Parathyroid adenoma (tissue), 2 donors: ENCODE data around the gene BTF3.

ENCODE experiments used
- H2AFZ ChIP-seq: fragments of 300-600 bp; sonication (generic); one replicate; pipeline ENCODE4 v1.7.0; 2017; ENCODE audit warnings: antibody characterized with exemption, mild to moderate bottlenecking
- H3K27ac ChIP-seq: fragments of 300-600 bp; sonication (generic); one replicate; pipeline ENCODE4 v1.7.0; 2017
- H3K27me3 ChIP-seq: fragments of 300-600 bp; sonication (generic); one replicate; pipeline ENCODE4 v1.7.0; 2017; ENCODE audit warnings: low read length; ENCODE audit not compliant: control insufficient read depth, insufficient read depth
- H3K36me3 ChIP-seq: fragments of 300-600 bp; sonication (generic); one replicate; pipeline ENCODE4 v1.7.0; 2017; ENCODE audit warnings: low read length; ENCODE audit not compliant: control insufficient read depth, insufficient read depth
- H3K4me1 ChIP-seq: fragments of 300-600 bp; sonication (generic); one replicate; pipeline ENCODE4 v1.7.0; 2017; ENCODE audit warnings: control low read depth
- H3K4me2 ChIP-seq: fragments of 300-600 bp; sonication (generic); one replicate; pipeline ENCODE4 v1.7.0; 2017; ENCODE audit warnings: low read length
- H3K4me3 ChIP-seq: fragments of 300-600 bp; sonication (generic); one replicate; pipeline ENCODE4 v1.7.0; 2017; ENCODE audit warnings: low read depth, low read length
- H3K79me2 ChIP-seq: fragments of 300-600 bp; sonication (generic); one replicate; pipeline ENCODE4 v1.7.0; 2017; ENCODE audit warnings: control low read depth
- H3K9ac ChIP-seq: fragments of 300-600 bp; sonication (generic); one replicate; pipeline ENCODE4 v1.7.0; 2017; ENCODE audit warnings: mild to moderate bottlenecking
- H3K9me3 ChIP-seq: fragments of 300-600 bp; sonication (generic); one replicate; pipeline ENCODE4 v1.7.0; 2017; ENCODE audit warnings: low read length; ENCODE audit not compliant: control insufficient read depth
- TF ChIP-seq, protein P1 (sequence below): fragments of 300-600 bp; sonication (generic); IDR thresholded peaks from one replicate; pipeline ENCODE4 v1.7.0; 2017; ENCODE audit warnings: antibody characterized with exemption, mild to moderate bottlenecking
- donor health status: primary hyperparathyroidism.

The BTF3 gene

DNA sequence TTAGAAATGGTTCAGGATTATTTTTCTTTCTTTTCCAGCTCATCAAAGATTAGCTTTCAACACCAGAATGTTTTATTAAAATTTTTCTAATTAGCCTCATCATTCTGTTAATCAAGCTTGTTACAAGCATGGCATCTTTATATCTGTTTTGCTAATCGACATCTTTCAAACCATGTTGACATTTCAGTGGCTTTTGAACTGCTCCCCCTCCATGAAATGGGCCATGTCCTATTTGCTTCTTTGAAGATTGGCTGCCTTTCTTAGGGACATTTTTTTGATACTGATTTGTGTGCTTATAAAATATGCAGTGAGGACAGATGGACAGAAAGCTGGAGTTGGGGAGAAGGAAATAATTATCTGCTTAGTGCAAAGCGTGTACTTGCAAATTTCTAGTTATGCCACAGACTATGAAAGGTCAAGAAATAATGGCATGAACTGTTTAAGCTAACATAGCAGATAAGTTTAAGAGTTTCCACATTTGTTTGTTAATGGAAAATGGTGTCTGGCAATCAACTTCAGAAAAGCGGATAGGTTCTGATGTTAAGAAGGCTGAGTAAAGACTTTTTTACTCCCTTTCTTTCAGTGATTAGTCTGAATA is 27.5 kb downstream of the BTF3 start:
- H2AFZ ChIP-seq: no peak overlapping the region
- H3K27me3 ChIP-seq: no peaks in the 10 kb centered on the region
- no peak overlapping the region for H3K4me2 ChIP-seq
- H3K4me3 ChIP-seq: no peak overlapping the region
- no peaks in the 10 kb centered on the region for H3K79me2 ChIP-seq
- H3K9me3 ChIP-seq: no peaks in the 10 kb centered on the region
- no peaks in the 10 kb centered on the region for H3K4me1 ChIP-seq
- TF ChIP-seq, protein P1, sequence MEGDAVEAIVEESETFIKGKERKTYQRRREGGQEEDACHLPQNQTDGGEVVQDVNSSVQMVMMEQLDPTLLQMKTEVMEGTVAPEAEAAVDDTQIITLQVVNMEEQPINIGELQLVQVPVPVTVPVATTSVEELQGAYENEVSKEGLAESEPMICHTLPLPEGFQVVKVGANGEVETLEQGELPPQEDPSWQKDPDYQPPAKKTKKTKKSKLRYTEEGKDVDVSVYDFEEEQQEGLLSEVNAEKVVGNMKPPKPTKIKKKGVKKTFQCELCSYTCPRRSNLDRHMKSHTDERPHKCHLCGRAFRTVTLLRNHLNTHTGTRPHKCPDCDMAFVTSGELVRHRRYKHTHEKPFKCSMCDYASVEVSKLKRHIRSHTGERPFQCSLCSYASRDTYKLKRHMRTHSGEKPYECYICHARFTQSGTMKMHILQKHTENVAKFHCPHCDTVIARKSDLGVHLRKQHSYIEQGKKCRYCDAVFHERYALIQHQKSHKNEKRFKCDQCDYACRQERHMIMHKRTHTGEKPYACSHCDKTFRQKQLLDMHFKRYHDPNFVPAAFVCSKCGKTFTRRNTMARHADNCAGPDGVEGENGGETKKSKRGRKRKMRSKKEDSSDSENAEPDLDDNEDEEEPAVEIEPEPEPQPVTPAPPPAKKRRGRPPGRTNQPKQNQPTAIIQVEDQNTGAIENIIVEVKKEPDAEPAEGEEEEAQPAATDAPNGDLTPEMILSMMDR: no peak
- H3K27ac ChIP-seq: no peak overlapping the region
- H3K9ac ChIP-seq: no peak overlapping the region
- no peaks in the 10 kb centered on the region for H3K36me3 ChIP-seq

DNA sequence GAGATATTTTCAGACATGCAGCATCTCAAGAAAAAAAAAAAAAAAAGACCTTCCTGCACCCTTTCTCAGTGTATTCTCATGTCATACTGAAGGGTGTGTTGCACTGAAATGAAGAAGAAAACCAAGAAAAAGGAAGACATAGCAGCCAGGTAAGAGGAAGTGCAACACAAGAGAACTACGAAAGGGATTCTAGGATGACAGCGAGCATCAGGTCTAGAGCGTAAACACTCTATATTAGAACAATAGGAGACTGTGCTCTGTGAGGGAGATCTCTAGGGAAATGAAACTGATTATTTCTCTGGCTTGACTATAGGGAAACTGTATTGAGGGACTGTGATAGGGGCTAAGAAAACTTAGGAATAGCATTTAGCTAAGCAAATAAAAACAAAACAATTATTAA is 30.0 kb downstream of the BTF3 start:
- Histone ChIP-seq H3K4me2 (no peak overlapping the region), H3K27ac (no peak overlapping the region), H3K79me2 (no peaks in the 10 kb centered on the region), H3K4me1 (no peaks in the 10 kb centered on the region), H3K9me3 (no peaks in the 10 kb centered on the region), H2AFZ (no peak overlapping the region), H3K27me3 (no peaks in the 10 kb centered on the region), H3K9ac (no peak overlapping the region), H3K36me3 (no peaks in the 10 kb centered on the region), H3K4me3 (no peak overlapping the region)
- TF ChIP-seq, protein P1: no peak

DNA sequence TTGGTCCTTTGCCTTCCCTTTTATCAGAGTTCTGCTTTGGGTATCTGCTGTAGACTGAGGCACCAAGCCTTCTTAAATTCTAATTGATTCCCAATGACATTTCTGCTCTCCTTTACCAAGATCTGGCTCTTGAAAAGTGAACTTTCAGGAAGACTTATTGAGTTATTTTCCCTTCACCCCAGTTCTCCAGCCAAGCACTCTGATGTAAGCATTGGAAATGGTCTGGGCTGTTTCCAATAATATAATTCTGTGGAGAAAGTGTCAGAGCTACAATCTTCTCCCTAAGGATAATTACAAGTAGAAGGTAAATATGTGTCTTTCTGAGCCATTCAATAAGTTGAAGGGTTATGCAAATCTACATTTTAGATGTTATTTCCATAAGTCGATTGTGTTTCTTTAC is 30.8 kb downstream of the BTF3 start:
- H3K4me2 ChIP-seq: no peak overlapping the region
- TF ChIP-seq, protein P1: no peak
- H3K4me1 ChIP-seq: no peaks in the 10 kb centered on the region
- no peaks in the 10 kb centered on the region for H3K36me3 ChIP-seq
- no peaks in the 10 kb centered on the region for H3K79me2 ChIP-seq
- no peak overlapping the region for H2AFZ ChIP-seq
- no peak overlapping the region for H3K9ac ChIP-seq
- H3K27ac ChIP-seq: no peak overlapping the region
- H3K9me3 ChIP-seq: no peaks in the 10 kb centered on the region
- no peaks in the 10 kb centered on the region for H3K27me3 ChIP-seq
- H3K4me3 ChIP-seq: no peak overlapping the region

DNA sequence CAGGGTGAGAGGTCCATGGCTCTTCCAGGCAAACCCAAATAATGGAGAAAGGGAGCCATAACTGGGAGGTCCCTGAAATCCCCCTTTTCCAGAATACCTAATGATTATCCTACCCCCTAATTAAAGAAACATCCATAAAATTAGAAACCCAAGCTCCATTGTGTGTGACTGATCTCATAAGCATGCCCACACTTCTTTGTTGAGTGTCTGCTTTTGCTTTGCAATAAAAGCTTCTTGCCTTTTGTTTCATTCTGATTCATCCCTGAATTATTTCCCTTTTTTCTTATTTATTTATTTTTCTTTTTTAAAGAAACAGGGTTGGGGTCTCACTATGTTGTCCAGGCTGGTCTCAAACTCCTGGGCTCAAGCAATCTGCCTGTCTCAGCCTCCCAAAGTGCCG is 33.1 kb downstream of the BTF3 start:
- H3K27ac ChIP-seq: no peak overlapping the region
- no peak overlapping the region for H2AFZ ChIP-seq
- H3K36me3 ChIP-seq: no peaks in the 10 kb centered on the region

DNA sequence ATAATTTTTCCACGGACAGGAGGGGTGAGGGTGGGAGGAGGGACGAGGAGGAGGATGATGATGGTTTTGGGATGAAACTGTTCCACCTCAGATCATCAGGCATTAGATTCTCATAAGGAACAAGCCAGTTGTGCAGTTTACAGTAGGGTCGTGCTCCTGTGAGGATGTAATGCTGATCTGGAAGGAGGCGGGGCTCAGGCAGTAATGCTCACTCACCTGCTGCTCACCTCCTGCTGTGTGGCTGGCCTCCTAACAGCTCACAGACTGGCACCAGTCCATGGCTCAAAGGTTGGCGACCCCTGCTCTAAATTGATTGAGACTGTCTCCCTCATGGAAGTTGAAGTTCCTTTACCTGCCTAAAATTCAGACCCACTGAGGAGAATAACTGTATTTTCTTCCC is 34.0 kb downstream of the BTF3 start:
- H3K79me2 ChIP-seq: no peaks in the 10 kb centered on the region
- no peak overlapping the region for H3K4me3 ChIP-seq
- H3K4me1 ChIP-seq: no peaks in the 10 kb centered on the region
- H2AFZ ChIP-seq: no peak overlapping the region
- no peaks in the 10 kb centered on the region for H3K27me3 ChIP-seq
- H3K27ac ChIP-seq: no peak overlapping the region
- H3K36me3 ChIP-seq: no peaks in the 10 kb centered on the region
- H3K9me3 ChIP-seq: no peaks in the 10 kb centered on the region
- H3K4me2 ChIP-seq: no peak overlapping the region
- H3K9ac ChIP-seq: no peak overlapping the region
- TF ChIP-seq, protein P1: no peak

More for the DNA sequence above, 33.1 kb downstream of the BTF3 start:
- no peak overlapping the region for H3K9ac ChIP-seq
- H3K4me3 ChIP-seq: no peak overlapping the region
- H3K4me1 ChIP-seq: no peaks in the 10 kb centered on the region
- no peak overlapping the region for H3K4me2 ChIP-seq
- H3K27me3 ChIP-seq: no peaks in the 10 kb centered on the region
- H3K9me3 ChIP-seq: no peaks in the 10 kb centered on the region
- TF ChIP-seq, protein P1: no peak
- no peaks in the 10 kb centered on the region for H3K79me2 ChIP-seq
